GM23248 (cell line): ENCODE measurements around the gene WNT7B. TPM values are rescaled to one million over a fixed set of nuclear protein-coding genes. Genes with fewer than 3 reads are reported as not detected.

Experiments used
- DNase-seq: peaks from one replicate; pipeline ENCODE4 v3.0.0-alpha.2; 2015
- H2AFZ ChIP-seq: fragments of 200-600 bp; sonication (generic); 2 replicates; pipeline ENCODE4 v1.6.1; 2016; ENCODE audit warnings: antibody characterized with exemption
- H3F3A ChIP-seq: fragments of 200-600 bp; sonication (generic); 2 replicates; pipeline ENCODE4 v1.6.1; 2016; ENCODE audit warnings: mild to moderate bottlenecking, antibody characterized with exemption, mixed run types; ENCODE audit not compliant: insufficient read depth
- H3K27ac ChIP-seq: fragments of 200-600 bp; sonication (generic); 2 replicates; pipeline ENCODE4 v1.5.1; 2016; ENCODE audit warnings: mild to moderate bottlenecking
- H3K27me3 ChIP-seq: fragments of 200-600 bp; sonication (generic); replicated peaks from 2 replicates; pipeline ENCODE4 v1.6.1; 2016; ENCODE audit warnings: mild to moderate bottlenecking; ENCODE audit not compliant: insufficient read depth
- H3K36me3 ChIP-seq: fragments of 200-600 bp; sonication (generic); 2 replicates; pipeline ENCODE4 v1.6.1; 2016; ENCODE audit warnings: low read depth, mild to moderate bottlenecking
- H3K4me1 ChIP-seq: fragments of 200-600 bp; sonication (generic); 2 replicates; pipeline ENCODE4 v1.6.1; 2016; ENCODE audit warnings: mild to moderate bottlenecking; ENCODE audit not compliant: insufficient read depth
- H3K4me2 ChIP-seq: fragments of 200-600 bp; sonication (generic); one replicate; pipeline ENCODE4 v1.6.1; 2016; ENCODE audit warnings: mild to moderate bottlenecking; ENCODE audit not compliant: unreplicated experiment
- H3K4me3 ChIP-seq: fragments of 200-600 bp; sonication (generic); 2 replicates; pipeline ENCODE4 v1.5.1; 2016; ENCODE audit warnings: mild to moderate bottlenecking
- H3K79me2 ChIP-seq: fragments of 200-600 bp; sonication (generic); 2 replicates; pipeline ENCODE4 v1.6.1; 2016; ENCODE audit warnings: mild to moderate bottlenecking; ENCODE audit not compliant: insufficient read depth
- H3K9ac ChIP-seq: fragments of 200-600 bp; sonication (generic); 2 replicates; pipeline ENCODE4 v1.6.1; 2016; ENCODE audit warnings: mild to moderate bottlenecking
- H3K9me2 ChIP-seq: fragments of 200-600 bp; sonication (generic); 2 replicates; pipeline ENCODE4 v1.6.1; 2016; ENCODE audit warnings: mixed run types, mild to moderate bottlenecking, moderate library complexity; ENCODE audit not compliant: insufficient read depth
- H3K9me3 ChIP-seq: fragments of 200-600 bp; sonication (generic); one replicate; pipeline ENCODE4 v1.6.1; 2017; ENCODE audit warnings: low read depth
- H4K20me1 ChIP-seq: fragments of 200-600 bp; sonication (generic); 2 replicates; pipeline ENCODE4 v1.6.0; 2016; ENCODE audit not compliant: insufficient read depth
- EZH2 ChIP-seq: fragments of 200-600 bp; sonication (generic); IDR thresholded peaks from 2 replicates; pipeline ENCODE4 v1.6.1; 2018; ENCODE audit warnings: antibody characterized with exemption, mild to moderate bottlenecking; ENCODE audit not compliant: insufficient read depth, poor library complexity, severe bottlenecking
- EZH2phosphoT487 ChIP-seq: fragments of 200-600 bp; sonication (generic); IDR thresholded peaks from 2 replicates; pipeline ENCODE4 v1.6.1; 2018; ENCODE audit warnings: antibody characterized with exemption, moderate library complexity, mild to moderate bottlenecking, low read depth; ENCODE audit not compliant: insufficient read depth
- WGBS, 2 experiments: methylation state at CpG; one replicate each; pipeline ENCODE4 v1.1.6; 2015 to 2017; ENCODE audit warnings: low lambda C conversion rate in 2 of 2, low coverage in 1 of 2; ENCODE audit errors: missing lambda C conversion rate in 2 of 2; 5-methylcytosine and 5-hydroxymethylcytosine counted together
- in situ Hi-C: fragments of 300-500 bp; cut with MboI; formaldehyde crosslinking; loops from 2 replicates; pipeline ENCODE4 v1.15.0; 2020
- polyA plus RNA-seq: library from polyadenylated mRNA; unstranded; fragments of >200 nt; fragmentation: Nextera tagmentation; extraction: Ambion mirVana; gene quantifications from 2 replicates; pipeline ENCODE4 v1.2.1, GENCODE V29; 2016
- total RNA-seq: library from RNA; depleted of rRNA; stranded (reverse); fragments of >200 nt; shearing (Covaris generic); gene quantifications from 2 replicates; pipeline ENCODE4 v1.2.3, GENCODE V29; 2014

WNT7B gene
- total and polyA plus RNA-seq, 2 experiments from 2014 or later = not detected

DNA sequence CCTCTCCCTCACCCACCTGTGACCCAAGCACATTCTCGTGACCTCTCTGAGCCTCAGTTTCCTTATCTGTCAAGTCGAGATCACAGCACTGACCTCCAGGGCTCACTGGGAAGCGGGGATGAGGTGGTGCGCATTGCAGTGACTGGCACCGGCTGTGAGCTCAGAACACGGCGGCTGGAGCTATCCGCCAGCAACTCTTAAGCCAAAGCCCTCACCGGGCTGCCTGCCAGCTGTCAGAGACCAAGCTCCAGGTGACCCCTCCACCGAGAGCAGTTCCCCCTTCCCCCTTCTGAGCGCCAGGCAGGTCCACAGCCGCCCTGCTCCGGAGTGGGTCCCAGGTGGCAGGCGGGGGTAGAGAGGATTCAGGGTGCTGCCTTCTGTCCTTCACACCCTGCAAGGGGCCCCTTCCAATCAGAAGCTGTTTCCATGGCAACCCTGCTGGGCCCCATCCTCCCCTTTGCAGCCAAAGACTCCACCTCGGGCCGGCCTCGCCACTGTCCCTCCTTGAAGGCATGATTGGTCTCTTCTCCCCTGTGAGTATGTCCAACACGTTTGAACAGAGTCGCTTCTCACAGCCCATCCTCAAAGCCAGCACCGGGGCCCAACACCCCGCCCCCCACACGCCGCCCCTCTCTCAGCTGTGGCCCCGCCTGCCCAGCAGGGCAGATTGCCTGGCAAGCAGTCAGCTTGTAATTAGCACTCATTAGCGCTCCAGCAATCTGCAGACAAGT is 98.7 kb downstream of the WNT7B start:
- TF ChIP-seq EZH2phosphoT487 (no peak), EZH2 (no peak)
- 31 to 33% methylated on average over 25 of the region's 25 CpGs for WGBS, 2 experiments
- no peaks in the 10 kb centered on the region for H3K9me2 ChIP-seq
- H4K20me1 ChIP-seq = no peaks in the 10 kb centered on the region
- no peaks in the 10 kb centered on the region for H3K9me3 ChIP-seq
- no peak overlapping the region for H3K4me2 ChIP-seq
- no peak overlapping the region for H3K9ac ChIP-seq
- no peak overlapping the region for H2AFZ ChIP-seq
- no peaks in the 10 kb centered on the region for H3F3A ChIP-seq
- no peaks in the 10 kb centered on the region for H3K79me2 ChIP-seq
- no peak for DNase-seq
- no peaks in the 10 kb centered on the region for H3K36me3 ChIP-seq
- no peak overlapping the region for H3K4me3 ChIP-seq
- H3K4me1 ChIP-seq = no peaks in the 10 kb centered on the region
- H3K27ac ChIP-seq = no peak overlapping the region
- peaks cover 65% of the 10 kb centered on the region for H3K27me3 ChIP-seq
- in situ Hi-C loops = no loop called here

GRCh38 chr22:45877651-45878050 is 99.3 kb downstream of the WNT7B start:
- Histone ChIP-seq H3K4me1 (no peaks in the 10 kb centered on the region), H3F3A (no peaks in the 10 kb centered on the region), H4K20me1 (no peaks in the 10 kb centered on the region), H3K4me3 (no peak overlapping the region), H3K36me3 (no peaks in the 10 kb centered on the region), H2AFZ (no peak overlapping the region), H3K9ac (no peak overlapping the region), H3K27ac (no peak overlapping the region), H3K4me2 (no peak overlapping the region), H3K27me3 (peaks cover 65% of the 10 kb centered on the region), H3K9me3 (peaks cover under 1% of the 10 kb centered on the region), H3K9me2 (no peaks in the 10 kb centered on the region), H3K79me2 (no peaks in the 10 kb centered on the region)
- in situ Hi-C loops = no loop called here
- TF ChIP-seq EZH2phosphoT487 (no peak), EZH2 (no peak)
- WGBS, 2 experiments = 54 to 57% methylated on average over 17 to 18 of the region's 18 CpGs
- no peak for DNase-seq

- peaks cover 59% of the 10 kb centered on the region for H3K27me3 ChIP-seq
- no peak overlapping the region for H3K4me3 ChIP-seq
- no peak overlapping the region for H3K4me2 ChIP-seq
- no peaks in the 10 kb centered on the region for H3K9me2 ChIP-seq
- no peak for DNase-seq
- H3K9ac ChIP-seq = no peak overlapping the region
- H3F3A ChIP-seq = no peaks in the 10 kb centered on the region
- TF ChIP-seq EZH2 = no peak
- no peak for TF ChIP-seq EZH2phosphoT487
- H3K4me1 ChIP-seq = no peaks in the 10 kb centered on the region
- in situ Hi-C loops = no loop called here
- H3K36me3 ChIP-seq = no peaks in the 10 kb centered on the region
- peaks cover 5% of the 10 kb centered on the region for H3K9me3 ChIP-seq
- H3K79me2 ChIP-seq = no peaks in the 10 kb centered on the region
- no peak overlapping the region for H2AFZ ChIP-seq
- H4K20me1 ChIP-seq = no peaks in the 10 kb centered on the region
- 49 to 52% methylated on average over 3 of the region's 3 CpGs for WGBS, 2 experiments
- H3K27ac ChIP-seq = no peak overlapping the region
These were observed 100.0 kb downstream of the WNT7B start for GRCh38 chr22:45877036-45877380.

- Histone ChIP-seq H3K27me3 (peaks cover 52% of the 10 kb centered on the region), H3K36me3 (no peaks in the 10 kb centered on the region), H2AFZ (no peak overlapping the region), H3K9ac (no peak overlapping the region), H3K27ac (no peak overlapping the region), H3K4me3 (no peak overlapping the region), H3K4me1 (no peaks in the 10 kb centered on the region), H3K79me2 (no peaks in the 10 kb centered on the region), H3K9me3 (peaks cover 5% of the 10 kb centered on the region), H3K9me2 (no peaks in the 10 kb centered on the region), H4K20me1 (no peaks in the 10 kb centered on the region), H3K4me2 (no peak overlapping the region), H3F3A (no peaks in the 10 kb centered on the region)
- WGBS, 2 experiments = 86 to 93% methylated on average over 21 to 26 of the region's 26 CpGs
- in situ Hi-C loops = no loop called here
- DNase-seq = no peak
- TF ChIP-seq EZH2phosphoT487 (no peak), EZH2 (no peak)
These were observed 100.6 kb downstream of the WNT7B start for GRCh38 chr22:45876136-45877035.
